ENCODE data around the gene TUBGCP2.

GRCh38 chr10:133344236-133344635 lies 35.6 kb upstream of the TUBGCP2 start:
- TF ChIP-seq CTCF (IDR thresholded peaks at IDR 0.05; ENCODE audit: borderline replicate concordance, extremely low read depth, low read length, poor library complexity, severe bottlenecking) (no peak), EZH2 (IDR thresholded peaks at IDR 0.05; ENCODE audit: borderline replicate concordance, low read depth, low read length, severe bottlenecking) (no peak)
